NCI-H1694 treated with DMSO at 0.1 percent for 48 hours (cell line): Measurements from ENCODE around the gene SSMEM1.
A peak's percentile ranks its signal among the peaks of the same experiment; 100 is the strongest.
"Not testable (repeated sequence)": the region's sequence is repeated elsewhere in the genome, so short reads cannot be mapped to it uniquely, and the experiment has no call there.

ENCODE experiments used
- DNase-seq: peaks from one replicate; lab custom pipeline; 2025; lab: John Stamatoyannopoulos, UW

Gene SSMEM1, protein sequence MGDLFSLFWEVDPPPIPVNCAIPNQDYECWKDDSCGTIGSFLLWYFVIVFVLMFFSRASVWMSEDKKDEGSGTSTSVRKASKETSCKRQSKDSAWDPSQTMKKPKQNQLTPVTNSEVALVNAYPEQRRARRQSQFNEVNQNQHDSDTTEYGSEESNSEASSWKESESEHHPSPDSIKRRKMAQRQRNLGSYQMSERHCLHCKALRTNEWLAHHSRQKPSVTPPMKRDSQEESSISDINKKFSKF

DNA sequence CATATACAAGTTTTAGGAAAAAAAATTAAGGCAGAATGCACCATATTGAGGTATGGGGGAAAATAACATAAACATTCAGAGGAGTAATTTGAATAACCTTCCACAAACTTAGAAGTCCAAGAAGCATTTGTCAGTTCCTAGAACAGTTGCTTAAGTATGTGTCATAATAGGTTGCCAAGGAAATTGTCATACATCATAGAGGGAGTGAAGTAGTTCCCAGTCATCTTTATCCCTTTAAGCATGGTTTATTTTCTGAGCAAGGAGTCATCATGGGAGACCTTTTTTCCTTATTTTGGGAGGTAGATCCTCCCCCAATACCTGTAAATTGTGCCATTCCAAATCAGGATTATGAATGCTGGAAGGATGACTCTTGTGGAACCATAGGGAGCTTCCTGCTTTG lies at the start of gene SSMEM1:
Gene SSMEM1, plus strand, starts transcription at position 219 of the 400 bp plus-strand sequence. Its CDS starts 51 bp downstream, at position 270.
- no peak for DNase-seq

DNA sequence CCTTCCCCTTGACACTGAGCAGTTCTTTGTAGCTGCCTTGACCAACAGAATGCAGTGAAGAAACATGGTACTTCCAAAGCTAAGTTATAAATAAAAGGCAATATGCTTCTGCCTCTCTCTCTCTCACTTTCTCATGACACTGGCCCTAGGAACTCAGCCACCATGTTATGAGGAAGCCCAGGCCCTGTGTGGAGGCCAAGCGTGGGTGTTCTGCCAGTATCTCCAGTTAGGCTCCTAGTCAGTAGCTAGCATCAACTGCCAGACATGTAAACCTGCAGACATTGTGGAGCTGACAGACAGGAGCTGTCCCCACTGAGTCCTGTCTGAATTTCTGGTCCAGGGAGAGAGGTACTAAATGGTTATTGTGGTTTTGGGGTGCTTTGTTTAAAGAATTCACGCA lies 47.6 kb upstream of the SSMEM1 start:
- DNase-seq: no peak

DNA sequence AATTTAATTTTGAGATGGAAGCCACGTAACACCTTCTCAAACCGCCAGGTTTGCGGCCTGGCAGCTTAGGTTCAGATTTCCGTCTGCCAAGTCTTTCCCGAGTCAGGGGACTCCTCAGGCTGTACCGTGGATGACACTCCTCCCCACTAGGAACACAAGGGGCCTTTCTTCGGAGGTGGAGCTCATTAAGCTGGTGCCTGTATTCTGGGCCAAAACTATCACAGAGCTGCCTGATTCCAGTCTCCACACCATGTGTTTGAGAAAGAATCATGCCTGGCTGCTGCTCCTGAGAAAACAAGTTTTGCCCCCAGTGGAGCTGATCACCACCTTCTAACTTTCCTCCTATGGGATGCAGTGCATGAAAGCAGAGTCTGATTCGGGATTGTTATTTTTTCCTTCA lies 47.2 kb upstream of the SSMEM1 start:
- no peak for DNase-seq

DNA sequence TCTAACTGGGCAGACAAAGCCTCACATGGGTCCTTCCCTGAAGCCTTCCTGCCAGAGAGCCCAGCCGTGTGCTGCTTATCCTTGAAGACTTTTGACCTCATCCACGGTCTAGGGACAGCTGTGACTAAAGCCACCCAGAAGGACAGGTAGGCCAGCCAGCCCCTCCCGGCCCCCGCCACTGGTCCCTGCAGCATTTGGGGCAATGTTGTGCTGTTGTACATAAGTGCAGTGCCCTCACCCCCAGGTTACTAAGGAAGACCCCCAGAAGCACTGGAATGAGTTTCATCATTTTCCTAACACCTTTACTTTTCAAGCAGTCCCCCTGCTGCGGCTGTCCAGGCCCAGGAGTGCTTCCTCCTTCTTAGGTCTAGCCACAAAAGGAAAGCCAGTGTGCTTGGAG lies 45.5 kb upstream of the SSMEM1 start:
- no peak for DNase-seq

DNA sequence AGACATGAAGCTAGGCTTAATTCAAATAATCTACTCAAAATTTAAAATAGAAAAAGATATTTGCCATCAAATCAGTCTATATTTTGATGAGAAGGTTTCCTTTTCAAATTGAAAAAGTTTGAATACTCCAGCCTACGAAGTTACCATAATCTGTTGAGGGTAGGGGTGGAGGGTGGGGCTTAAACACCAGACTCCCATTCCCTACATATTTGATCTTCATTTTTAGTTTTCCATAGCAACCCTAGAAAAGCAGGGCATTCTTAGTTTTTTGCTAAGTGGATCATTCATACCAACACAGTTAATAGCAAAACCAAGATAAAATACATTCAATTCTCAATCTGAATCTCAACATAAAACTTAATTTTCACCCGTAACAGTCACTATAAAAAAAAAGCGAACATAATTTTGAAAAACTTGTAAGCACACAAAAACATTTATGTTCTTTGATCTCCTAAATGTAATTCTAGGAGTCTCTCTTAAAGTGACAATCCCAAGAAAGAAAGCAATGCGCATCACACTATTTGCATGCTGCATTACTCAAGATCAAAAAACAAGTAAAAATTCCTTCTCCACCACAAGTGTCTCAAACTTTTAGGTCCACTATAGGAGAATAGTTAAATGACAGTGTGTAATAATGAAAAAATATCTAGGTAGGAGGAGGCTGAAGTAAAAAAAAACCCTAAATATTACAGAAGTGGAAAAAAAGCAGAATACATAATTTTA lies 33.3 kb upstream of the SSMEM1 start:
- no peak for DNase-seq

DNA sequence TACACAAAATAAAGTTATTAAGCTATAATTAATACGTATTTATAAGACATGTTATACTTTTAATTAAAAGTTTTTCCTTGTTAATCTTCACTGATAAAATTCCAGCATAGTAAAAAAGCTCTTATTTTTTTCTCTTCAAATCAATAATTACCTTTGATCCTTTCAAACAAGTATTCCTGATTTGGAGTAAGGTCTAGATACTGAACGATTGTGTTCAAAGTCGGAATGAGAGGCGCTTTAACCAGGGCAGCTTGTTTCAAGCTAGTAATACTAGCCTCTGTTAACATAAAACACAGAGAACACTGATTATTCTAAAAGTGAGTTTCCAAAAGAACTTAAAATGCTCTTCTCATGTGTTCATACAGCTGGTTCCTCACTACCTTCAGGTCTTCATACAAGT lies 29.4 kb upstream of the SSMEM1 start:
- DNase-seq: no peak

DNA sequence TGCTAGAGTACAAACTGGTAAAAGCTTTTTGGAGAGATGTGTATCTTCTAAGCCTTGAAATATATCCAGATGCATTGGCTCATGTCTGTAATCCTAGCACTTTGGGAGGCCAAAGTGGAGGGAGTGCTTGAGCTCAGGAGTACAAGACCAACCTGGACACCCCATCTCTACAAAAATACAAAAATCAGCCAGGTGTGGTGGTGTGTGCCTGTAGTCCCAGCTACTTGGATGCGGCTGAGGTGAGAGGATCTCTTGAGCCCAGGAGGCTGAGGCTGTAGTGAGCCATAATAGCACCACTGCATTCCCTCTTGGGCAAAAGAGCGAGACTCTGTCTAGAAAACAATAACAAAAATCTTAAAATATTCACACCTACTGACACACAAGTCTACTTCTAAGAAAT lies 28.0 kb upstream of the SSMEM1 start:
- DNase-seq: no peak

DNA sequence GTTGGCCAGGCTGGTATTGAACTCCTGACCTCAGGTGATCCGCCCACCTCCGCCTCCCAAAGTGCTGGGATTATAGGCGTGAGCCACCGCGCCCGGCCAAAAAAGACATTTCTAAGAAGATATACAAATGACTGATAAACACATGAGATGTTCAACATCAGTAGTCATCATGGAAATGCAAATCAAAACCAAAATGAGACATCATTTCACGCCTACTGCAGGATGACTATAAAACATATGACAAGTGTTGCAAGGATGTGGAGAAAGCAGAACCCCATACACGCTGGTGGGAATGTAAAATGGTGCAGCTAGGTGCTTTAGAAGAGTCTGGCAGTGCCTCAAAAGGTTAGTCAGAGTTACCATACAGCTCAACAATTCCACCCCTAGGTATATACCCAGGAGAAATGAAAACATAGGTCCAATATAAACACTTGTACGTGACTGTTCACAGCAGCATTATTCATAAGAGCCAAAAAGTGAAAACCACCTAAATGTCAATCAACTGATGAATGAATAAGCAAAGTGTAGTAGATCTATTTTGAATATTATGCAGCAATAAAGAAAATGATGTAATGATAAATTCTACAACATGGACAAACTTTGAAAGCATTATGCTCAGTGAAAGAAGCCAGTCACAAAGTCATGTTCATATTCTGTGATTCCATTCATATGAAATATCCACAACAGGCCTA lies 26.9 kb upstream of the SSMEM1 start:
- DNase-seq: no peak

DNA sequence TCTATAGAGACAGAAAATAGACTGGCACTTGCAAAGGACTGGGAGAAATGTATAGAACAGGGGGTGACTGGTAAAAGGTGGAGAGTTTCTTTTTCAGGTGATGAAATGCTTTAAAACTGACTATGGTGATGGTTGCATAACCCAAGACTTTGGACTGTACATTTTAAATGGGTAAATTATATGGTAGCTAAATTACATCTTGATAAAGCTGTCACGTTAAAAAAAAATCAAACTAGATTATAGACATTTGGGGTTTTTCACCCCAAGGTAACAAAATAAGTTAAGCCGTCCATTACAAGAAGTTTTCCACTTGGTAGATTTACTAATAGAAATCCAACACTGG lies 26.4 kb upstream of the SSMEM1 start:
- DNase-seq: no peak

DNA sequence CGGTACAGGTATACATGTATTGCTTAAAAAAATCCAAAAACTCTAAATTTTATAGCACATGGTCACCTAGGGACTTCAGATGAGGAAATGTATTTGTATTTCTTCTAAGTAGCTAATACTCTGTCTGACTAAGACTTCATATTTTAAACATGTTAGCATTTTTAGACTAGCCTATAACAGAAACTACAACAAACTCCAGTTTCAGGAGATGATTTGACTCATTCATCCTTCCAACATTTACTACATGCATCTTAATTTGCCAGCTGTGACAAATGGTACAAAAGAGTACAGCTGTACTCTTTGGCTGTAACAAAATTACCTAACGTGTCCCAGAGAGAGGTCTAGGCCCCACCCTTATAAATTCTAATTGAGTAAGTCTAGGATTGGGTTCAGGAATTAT lies 24.7 kb upstream of the SSMEM1 start:
- DNase-seq: no peak

DNA sequence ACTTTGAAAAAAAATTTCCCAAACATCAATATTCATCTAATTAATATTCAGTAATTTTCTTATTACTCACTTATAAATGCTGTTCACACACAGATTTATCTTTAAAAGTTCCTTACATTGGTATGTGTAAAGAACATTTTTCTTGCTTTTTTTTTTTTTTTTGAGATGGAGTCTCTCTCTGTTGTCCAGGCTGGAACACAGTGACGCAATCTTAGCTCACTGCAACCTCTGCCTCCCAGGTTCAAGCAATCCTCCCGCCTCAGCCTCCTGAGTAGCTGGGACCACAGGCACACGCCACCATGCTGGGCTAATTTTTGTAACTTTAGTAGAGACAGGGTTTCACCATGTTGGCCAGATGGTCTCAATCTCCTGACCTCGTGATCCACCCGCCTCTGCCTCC lies 23.3 kb upstream of the SSMEM1 start:
- DNase-seq: not testable (repeated sequence)

DNA sequence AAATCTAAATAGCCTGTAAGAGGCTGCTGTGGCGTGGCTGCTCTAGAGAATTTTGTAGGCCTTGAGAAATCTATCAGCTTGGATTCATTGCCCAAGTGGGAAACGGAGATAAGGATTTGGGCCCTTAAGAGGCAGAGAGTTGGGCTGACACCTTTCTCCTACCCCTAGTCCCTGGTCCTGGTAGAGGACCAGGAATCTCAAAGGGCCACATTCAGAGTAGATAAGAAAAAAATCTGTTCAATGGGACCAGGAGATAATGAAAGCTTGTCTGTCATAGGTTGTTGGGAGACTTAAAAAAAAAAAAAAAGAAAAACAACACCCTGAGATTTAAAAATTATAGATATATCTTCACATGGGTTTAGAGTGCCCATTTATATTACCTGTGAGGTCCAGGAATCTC lies 20.3 kb upstream of the SSMEM1 start:
- no peak for DNase-seq

DNA sequence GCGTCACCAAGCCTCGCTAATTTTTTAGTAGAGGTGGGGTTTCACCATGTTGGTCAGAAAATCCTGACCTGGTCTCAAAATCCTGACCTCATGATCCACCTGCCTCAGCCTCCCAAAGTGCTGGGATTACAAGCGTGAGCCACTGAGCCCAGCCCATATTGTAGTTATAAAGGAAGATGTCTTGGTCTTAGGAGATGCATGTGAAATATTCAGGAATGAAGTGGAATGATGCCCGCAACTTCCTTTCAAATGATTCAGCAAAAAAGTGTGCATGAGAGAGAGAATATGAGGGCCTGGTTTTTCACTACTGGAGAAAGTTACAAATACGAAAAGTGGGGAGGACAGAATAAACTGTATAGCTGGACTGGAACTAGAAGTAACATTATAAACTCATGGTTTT lies 18.3 kb upstream of the SSMEM1 start:
- DNase-seq: no peak

DNA sequence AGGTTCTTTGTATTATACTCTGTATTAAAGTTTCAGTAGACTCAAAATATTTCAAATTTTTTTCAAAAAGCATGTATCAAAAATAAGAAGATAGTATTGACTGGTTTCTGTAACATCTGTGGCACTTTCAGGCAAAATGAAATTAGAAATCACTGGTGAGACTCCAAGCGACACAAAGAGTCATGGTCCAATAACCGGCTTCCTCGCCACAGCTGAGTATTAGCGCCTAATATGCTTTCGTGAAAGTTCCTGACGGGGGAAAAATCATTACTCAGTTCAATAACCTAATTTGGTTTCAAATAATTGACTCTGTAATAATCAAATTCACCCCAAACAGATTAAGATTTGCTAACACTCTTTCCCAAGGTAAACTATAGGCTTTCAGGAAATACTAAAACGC lies 15.9 kb upstream of the SSMEM1 start:
- DNase-seq: no peak

DNA sequence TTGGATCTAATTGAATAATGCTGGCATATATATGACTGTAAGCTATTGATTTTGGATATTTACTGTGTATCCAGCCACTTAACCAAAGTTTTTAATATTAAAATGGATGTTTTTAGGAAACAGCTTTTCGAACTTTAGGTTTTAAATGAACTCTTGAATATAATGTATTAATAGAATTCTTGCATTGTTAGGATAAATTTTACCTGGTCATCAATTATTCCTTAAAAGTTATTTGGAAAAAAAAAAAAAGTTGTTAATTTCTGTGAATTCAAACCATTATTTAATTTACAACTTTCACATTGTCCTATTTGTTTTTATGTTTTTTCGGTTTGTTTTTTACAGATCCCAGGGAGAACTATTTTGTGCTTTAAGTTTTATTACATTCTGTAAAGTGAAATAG lies 12.3 kb upstream of the SSMEM1 start:
- DNase-seq: no peak

DNA sequence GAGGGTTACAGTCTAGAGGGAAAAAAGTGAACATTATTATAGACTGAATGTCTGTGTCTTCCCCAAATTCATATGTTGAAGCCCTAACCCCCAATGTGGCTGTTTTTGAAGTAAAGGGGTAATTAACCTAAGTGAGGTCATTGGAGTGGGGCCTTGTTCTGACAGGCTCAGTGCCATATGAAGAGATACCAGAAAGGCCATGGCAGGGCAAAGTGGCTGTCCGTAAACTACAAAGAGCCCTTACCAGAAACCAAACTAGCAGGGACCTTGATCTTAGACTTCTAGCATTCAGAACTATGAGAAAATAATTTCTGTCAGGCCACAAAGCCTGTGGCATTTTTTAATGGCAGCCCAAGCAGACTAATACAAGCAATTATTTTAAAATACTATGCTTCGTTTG lies 11.2 kb upstream of the SSMEM1 start:
- no peak for DNase-seq

DNA sequence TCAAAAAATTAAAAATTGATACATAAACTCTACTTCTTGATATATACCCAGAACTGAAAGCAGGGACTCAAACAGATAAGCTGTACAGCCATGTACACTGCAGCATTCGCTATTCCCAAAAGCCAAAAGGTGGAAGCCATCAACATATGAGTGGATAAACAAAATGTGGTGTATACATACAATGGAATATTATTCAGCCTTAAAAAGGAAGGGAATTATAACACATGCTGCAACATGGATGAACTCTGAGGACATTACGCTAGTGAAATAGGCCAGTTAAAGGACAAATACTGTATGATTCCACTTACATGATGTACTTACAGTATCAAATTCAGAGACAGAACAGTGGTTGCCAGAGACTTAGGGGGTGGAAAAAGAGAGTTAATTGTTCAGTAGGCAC lies 10.6 kb upstream of the SSMEM1 start:
- DNase-seq: no peak

DNA sequence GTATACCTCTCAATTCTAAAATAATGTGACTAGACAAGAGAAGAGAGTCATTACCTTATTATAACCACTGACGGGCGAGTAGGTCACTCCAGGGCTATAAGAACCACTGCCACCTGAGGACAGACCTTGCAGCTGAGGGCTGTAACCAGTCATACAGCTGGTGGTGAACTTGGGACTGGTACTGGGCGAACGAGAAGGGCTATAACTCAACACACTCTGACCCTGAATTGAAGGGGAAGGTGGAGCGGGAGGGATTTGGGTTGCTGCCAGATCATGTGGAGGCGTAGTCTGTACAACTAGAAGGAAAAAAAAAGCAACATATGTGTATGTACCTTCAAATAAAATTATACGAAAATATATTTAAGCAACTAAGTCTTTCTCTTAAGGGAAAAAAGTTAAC lies 5.9 kb upstream of the SSMEM1 start:
- no peak for DNase-seq

DNA sequence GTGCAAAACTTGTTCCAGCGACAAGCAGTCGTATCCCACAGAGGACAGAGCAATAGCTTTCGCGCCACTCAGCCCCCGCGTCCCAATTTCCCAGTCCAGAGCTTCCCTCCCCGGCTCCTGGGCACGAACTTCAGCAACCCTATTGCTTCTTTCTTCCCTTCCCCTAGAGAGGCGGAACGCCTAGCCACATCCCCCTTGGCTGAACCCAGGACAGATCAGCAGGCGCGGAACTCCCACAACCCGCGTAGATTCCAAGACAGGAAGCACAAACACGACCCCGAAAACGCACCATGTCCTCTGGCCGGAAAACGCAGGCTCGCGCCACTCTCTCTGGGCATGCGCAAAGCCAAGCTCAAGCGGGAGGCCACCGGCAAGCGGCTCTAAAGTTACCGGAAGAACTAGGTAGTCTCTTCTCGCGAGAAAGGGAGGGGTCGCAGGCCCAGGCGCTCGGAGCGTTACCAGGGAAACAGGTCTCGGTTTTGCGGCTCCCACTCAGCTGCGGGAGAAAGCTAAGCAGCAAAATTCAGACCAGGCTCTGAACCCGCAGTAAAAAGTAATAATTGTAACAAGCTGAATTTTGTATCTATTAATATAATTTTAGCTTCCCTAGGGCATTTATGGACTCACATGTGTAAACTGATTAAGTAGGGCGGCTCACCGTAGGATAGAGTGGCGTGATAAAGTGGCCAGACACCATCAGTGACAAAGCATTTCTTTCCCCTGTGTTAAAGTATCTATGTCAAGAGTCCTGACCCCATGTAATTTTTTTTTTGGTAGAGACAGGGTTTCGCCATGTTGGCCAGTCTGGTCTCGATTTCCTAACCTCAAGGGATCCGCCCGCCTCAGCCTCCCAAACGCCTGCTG lies 2.3 kb upstream of the SSMEM1 start, which contains the start of gene TMEM209:
Gene TMEM209, minus strand, starts transcription at position 323 of the 864 bp plus-strand sequence. Its CDS starts 31 bp downstream, at position 292.
- peak; percentile 99 for DNase-seq

DNA sequence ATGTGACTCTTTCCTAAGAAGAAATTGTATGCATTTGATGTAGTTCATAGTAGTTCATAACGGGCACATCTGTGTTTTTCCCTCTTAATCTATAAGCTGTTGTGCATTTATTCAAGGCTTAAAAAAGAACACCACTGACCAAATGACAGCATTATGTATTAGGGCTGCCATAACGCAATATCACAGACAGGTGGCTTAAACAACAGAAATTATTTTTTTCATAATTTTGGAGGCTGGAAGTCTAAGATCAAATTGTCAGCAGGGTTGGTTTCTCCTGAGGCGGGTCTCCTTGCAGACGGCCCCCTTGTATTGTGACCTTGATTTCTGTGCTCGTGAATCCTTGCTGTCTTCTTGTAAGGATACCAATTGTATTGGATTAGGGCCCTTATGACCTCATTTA lies 627 bp upstream of the SSMEM1 start:
- no peak for DNase-seq

DNA sequence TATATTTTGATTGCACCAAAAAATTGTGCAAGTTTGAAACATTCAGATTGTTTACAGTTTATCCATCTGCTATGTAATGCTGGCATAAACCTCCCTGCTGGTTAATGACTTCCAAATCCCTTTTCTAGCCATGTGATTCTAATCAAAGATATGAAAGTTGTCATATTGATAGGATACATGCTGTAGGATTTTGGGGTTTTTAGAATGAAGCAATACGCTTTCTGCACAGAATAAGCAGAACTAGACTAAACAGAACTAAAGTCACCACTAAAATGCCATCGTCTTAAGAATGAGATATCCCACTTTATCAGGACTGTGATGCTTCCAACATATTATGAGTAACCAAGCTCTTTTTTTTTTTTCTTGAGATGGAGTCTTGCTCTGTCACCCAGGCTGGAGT lies 856 bp downstream of the SSMEM1 start:
- DNase-seq: no peak

DNA sequence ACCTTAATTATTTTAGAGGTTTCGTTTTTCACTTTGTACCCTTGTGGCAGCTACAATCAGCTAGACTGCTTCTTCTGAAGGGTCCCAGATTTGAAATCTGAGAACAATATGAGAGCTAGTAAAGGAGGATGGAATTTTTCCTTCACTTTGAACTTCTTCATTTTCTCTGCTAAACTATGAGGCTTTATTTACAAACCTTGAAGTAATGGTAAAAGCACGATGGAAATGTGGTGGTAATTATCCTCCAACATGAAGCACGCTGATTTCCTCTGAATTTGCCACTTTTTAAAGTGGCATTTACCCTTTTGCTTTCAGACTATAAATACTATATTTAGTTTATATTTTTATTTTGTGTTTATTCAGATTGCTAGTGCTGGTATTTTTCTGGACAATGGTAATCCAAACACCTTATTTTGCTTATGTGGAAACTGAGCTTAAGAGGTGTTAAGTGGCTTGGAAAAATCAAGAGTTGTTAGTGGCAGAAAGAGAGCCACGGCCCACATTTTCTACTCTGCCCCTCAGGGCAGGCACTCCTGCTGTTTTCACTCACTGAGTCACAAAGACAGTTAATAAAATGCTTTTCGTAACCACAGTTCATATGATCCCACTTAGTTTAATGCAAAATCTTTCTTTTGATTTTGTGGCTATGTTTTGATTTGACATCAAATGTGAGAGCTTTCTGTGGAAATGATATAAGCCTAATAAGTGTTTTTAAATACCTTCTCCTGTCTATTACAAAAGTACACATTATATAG lies 2.7 kb downstream of the SSMEM1 start:
- DNase-seq: no peak
